NCI-H2196 treated with DMSO at 0.1 percent for 48 hours (cell line): ENCODE data around the gene CHMP5.
A peak's percentile ranks its signal among the peaks of the same experiment; 100 is the strongest.

ENCODE experiments used
- DNase-seq: peaks from one replicate; lab custom pipeline; 2025; ENCODE audit not compliant: unreplicated experiment; lab: John Stamatoyannopoulos, UW

CHMP5 gene

GRCh38 chr9:33264473-33265177 is at the start of gene CHMP5, which contains the start of gene BAG1:
TSS of gene CHMP5 (plus strand) at chr9:33265049. CDS start at chr9:33265079, 30 bp downstream.
TSS of gene BAG1 (minus strand) at chr9:33264708.
- DNase-seq: peak; percentile 99

GRCh38 chr9:33220681-33221567 is 43.9 kb upstream of the CHMP5 start:
- DNase-seq: no peak

- DNase-seq: no peak
Measured at GRCh38 chr9:33221568-33221884, 43.3 kb upstream of the CHMP5 start.

GRCh38 chr9:33222031-33222430 is 42.8 kb upstream of the CHMP5 start:
- DNase-seq: no peak

- DNase-seq: no peak
Measured at GRCh38 chr9:33223696-33224095, 41.2 kb upstream of the CHMP5 start.

- peak; percentile 15 for DNase-seq
Measured at GRCh38 chr9:33225319-33226147, 39.3 kb upstream of the CHMP5 start.

- no peak for DNase-seq
Measured at GRCh38 chr9:33227008-33227398, 37.8 kb upstream of the CHMP5 start.

- DNase-seq: no peak
Measured at GRCh38 chr9:33227741-33228140, 37.1 kb upstream of the CHMP5 start.

GRCh38 chr9:33228606-33229005 is 36.2 kb upstream of the CHMP5 start:
- no peak for DNase-seq

GRCh38 chr9:33229359-33230114 is 35.3 kb upstream of the CHMP5 start:
- peak; percentile 90 for DNase-seq

GRCh38 chr9:33230756-33231622 is 33.9 kb upstream of the CHMP5 start:
- no peak for DNase-seq

GRCh38 chr9:33231623-33231942 is 33.3 kb upstream of the CHMP5 start:
- no peak for DNase-seq

GRCh38 chr9:33232815-33233214 is 32.0 kb upstream of the CHMP5 start:
- DNase-seq: no peak

GRCh38 chr9:33233626-33234342 is 31.1 kb upstream of the CHMP5 start:
- peak; percentile 70 for DNase-seq

GRCh38 chr9:33234511-33235467 is 30.1 kb upstream of the CHMP5 start:
- no peak for DNase-seq

- no peak for DNase-seq
Measured at GRCh38 chr9:33236571-33236970, 28.3 kb upstream of the CHMP5 start.

GRCh38 chr9:33239921-33240320 is 24.9 kb upstream of the CHMP5 start, which contains the start of gene SPINK4:
TSS of gene SPINK4 (plus strand) at chr9:33240167. CDS start at chr9:33240209, 42 bp downstream.
- no peak for DNase-seq

GRCh38 chr9:33241298-33241697 is 23.6 kb upstream of the CHMP5 start:
- DNase-seq: no peak
